ENCODE data around the gene NPR1.

GRCh38 chr1:153733970-153734369, 55.5 kb downstream of the NPR1 start:
- TF ChIP-seq GATA2 (IDR thresholded peaks at IDR 0.05; ENCODE audit: low read depth, low read length) (no peak), GATA3 (IDR thresholded peaks at IDR 0.05; ENCODE audit: low read depth, low read length) (no peak)

Measured in SH-SY5Y (cell line).